Vagina (tissue), 2 donors: Measurements from ENCODE around the gene KCNK2.

Experiments
- POLR2A ChIP-seq, 2 donors: fragments of 450-650 bp; IDR thresholded peaks; one replicate each; pipeline ENCODE4 v1.6.1; 2017; ENCODE audit warnings: antibody characterized with exemption in 2 of 2, mild to moderate bottlenecking in 2 of 2, moderate library complexity in 2 of 2
- TF ChIP-seq, protein P1 (sequence below), 3 experiments: fragments of 450-650 bp in 2 of 3; fragments of 200-600 bp in 1 of 3; sonication (generic) in 1 of 3; IDR thresholded peaks; one replicate each; pipeline ENCODE4 v1.5.1; 2017 to 2019; ENCODE audit warnings: antibody characterized with exemption in 3 of 3, mild to moderate bottlenecking in 2 of 3, moderate library complexity in 2 of 3

DNA sequence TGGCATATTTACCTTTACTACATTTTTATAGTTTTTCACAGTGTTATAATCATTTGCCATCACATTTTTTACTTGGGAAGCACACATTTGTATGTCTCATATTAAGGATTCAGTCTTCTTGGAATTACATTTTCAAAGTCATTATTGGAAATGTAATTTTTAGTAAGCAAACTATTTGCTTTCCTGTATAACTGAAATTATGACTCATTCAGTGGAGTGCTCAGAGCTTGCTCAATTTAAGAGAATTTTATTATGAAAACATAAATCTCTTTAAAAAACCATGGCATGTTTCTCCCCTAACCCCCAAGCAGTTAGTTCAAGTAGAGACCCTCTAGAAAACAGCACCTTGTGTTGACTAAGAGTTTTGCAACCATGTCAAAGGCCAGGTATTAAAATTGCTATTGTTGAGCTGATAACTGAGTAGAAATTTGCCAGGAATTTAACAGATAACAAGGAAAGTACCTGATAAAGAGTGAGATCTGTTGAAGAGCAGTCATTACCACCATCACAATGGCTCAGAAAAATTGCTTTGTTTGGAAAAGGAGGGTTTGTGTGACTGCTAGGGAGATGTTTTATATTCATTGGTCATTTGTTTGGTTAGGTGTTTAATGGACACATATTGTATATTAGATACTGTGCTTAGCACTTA is 105.9 kb downstream of the KCNK2 start:
- TF ChIP-seq, protein P1, sequence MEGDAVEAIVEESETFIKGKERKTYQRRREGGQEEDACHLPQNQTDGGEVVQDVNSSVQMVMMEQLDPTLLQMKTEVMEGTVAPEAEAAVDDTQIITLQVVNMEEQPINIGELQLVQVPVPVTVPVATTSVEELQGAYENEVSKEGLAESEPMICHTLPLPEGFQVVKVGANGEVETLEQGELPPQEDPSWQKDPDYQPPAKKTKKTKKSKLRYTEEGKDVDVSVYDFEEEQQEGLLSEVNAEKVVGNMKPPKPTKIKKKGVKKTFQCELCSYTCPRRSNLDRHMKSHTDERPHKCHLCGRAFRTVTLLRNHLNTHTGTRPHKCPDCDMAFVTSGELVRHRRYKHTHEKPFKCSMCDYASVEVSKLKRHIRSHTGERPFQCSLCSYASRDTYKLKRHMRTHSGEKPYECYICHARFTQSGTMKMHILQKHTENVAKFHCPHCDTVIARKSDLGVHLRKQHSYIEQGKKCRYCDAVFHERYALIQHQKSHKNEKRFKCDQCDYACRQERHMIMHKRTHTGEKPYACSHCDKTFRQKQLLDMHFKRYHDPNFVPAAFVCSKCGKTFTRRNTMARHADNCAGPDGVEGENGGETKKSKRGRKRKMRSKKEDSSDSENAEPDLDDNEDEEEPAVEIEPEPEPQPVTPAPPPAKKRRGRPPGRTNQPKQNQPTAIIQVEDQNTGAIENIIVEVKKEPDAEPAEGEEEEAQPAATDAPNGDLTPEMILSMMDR (IDR thresholded peaks at IDR 0.05), result no peak
- no peak for TF ChIP-seq POLR2A (IDR thresholded peaks at IDR 0.05)
